HG02623 (cell line): ENCODE results near the gene ZNF678.

ENCODE experiments used
- ATAC-seq: cut with Tn5 transposase; IDR thresholded peaks from one replicate; pipeline ENCODE4 v1.9.1; 2021; ENCODE audit warnings: moderate library complexity; ENCODE audit not compliant: unreplicated experiment

Gene ZNF678

DNA sequence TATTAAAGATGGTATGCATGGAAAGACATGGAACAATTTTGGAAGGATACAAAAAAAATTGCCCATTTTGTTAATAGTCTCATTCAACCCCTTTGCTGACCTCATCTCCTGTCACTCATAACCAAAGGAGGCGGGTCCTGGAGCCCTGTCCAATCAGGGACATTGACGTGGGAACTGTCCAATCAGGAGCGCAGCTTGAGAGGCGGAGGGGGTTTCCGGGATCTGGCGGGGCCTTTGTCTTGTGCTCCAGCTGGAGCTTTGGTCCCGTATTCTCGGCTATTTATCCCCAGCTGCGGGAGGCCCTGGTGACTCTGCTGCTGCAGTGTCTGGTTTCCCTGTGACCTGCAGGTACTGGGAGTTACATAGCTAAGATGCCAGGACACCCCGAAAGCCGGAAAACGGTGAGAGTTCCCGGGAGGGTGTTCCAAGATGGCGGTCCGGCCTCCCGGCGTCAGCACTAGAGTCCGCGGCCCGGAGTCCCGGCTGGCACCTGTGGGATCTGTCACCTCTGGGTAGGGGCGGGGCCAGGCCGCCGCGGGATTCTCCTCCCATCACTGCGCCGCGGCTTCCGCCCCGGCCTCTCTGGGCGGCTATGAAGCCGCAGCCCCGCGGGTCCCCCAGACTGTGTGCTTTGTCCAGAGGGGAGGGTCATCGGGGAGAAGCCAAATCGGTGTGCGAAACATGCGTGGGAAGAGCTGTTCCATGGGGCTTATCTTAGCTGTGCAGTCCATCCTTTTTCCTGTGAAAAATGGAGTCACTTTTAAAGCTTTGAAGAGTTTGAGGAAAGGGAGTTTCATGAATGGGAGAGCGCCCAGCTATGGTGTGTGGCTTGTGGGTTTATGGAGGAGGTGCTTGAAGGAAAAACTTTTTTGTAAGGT lies at the start of gene ZNF678:
TSS of gene ZNF678 (plus strand) at position 233 of the 878 bp plus-strand sequence. CDS start 87,436 bp downstream, outside the sequence.
- peak; percentile 91 for ATAC-seq

DNA sequence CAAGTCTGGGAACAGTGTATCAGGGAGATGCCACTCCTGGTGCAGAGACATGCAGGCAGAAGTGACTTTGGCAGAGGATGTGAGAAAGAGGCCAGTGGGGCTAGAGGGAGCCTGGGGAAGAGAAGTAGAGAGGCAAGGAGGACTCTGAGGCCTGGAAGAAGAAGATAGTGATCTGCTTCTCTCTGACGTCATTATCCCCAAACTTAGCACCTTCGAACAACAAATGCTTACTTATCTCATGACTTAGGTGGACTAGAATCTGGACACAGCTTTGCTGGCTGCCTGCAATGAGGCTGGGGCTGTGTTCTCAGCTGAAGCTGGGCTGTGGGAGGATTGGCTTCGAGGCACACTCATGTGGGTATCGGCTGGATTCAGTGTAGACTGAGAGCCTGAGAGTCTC lies 44.5 kb upstream of the ZNF678 start:
- no peak for ATAC-seq

DNA sequence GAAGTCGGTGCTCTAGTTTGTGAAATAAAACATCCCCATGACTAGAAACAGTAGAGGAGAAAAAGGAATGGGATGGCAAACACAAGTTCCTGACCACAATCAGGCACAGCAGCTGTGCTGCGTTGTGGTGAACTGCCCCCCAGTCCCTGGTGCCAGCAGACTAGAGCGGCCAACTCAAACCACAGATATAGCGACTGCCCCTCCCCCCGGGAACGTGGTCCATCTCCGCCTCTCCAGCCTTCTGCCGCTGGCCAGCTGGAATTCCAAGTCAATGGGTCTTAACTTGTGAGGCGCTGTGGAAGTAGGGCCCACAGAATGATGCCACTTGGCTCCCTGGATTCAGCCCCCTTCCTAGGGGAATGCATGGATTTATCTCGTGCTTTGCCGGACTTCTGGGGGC lies 41.6 kb upstream of the ZNF678 start:
- ATAC-seq, result no peak

DNA sequence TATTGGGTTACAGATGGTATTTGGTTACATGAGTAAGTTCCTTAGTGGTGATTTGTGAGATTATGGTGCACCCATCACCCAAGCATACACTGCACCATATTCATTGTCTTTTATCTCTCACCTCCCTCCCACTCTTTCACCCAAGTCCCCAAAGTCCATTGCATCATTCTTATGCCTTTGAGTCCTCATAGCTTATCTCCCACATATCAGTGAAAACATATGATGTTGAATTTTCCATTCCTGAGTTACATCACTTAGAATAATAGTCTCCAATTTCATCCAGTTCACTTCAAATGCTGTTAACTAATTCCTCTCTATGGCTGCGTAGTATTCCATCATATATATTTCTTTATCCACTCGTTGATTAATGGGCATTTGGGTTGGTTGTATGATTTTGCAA lies 36.8 kb upstream of the ZNF678 start:
- no peak for ATAC-seq

DNA sequence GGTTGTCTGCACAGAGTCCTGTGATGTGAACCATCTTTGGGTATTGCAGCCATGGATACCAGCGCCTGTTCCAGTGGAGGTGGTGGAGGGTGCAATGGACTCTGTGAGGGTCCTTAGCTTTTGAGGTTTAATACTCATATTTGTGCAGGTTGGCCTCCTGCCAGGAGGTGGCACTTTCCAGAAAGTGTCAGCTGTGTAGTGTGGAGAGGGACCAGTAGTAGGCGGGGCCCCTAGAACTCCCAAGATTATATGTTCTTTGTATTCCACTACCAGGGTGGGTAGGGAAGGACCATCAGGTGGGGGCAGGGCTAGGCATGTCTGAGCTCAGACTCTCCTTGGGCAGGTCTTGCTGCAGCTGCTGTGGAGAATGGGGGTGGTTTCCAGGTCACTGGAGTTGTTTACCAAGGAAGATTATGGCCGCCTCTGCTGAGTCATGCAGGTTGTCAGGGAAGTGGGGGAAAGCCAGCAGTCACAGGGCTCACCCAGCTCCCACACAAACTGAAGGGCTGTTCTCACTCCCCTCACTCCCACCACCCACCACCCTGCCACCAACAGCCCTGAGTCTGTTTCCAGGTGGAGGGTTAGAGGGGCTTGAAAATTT lies 31.2 kb upstream of the ZNF678 start:
- ATAC-seq, result no peak

DNA sequence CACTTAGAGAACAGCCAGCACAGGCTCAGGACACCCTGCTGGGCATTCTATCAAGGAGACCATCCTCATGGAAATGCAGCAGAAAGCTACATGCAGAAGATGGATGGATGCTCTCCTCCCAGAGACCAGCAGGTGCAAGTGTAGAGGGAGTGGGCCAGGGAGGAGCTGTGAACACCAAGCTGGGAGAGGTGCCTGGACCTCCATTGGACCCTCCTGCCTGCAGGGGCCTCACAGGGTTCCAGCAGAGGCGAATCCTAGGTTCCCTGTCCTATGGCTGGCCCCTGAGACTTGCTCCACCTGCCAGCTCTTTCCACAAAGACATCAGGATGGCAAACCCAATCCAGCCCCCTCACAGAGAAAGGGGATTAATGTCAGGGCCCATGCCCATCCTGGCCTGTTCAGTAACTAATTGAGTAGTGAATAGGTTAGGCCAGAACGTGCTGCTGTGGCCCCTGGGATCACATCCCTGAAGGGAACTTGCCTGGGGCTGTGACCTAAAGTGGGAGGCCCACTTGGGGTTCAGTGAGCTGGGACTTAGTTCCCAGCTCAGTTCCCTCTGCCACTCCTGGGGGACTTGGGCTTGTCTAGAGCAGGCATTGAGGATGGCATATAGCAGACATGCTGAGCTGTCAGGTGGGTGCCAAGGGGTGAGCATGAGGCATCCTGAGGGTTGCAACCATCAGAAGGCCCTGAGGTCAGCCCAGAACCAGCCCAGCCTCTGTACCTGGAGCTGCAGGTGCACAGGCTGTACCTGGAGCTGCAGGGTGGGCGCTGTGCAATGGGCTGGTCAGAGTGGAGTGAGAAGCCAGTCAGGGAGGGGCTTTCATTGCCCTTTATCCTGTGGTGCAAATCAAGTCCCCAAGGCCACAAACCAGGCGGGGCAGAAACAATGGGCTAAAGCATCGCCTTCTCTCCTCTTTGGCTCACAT lies 22.9 kb upstream of the ZNF678 start:
- ATAC-seq, result no peak

DNA sequence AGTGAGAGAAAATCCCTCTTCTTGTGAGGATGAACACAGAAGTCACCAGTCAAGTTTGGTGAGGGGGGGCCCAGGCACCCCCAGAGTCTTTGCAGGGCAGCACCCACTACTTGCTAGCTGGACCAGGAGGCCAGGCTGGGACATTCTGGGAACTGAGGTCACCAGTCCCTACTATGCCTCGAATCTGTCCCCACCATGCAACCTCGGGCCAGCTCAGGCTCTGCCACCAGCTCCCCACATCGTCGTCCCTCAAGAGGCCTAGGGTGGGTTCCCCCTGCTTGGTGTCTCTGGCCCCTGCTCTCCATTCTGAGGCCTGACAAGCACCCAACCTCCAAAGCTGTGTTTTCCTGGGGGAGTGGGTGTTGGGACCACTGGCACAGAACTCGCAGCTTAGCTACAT lies 22.2 kb upstream of the ZNF678 start:
- ATAC-seq, result no peak

DNA sequence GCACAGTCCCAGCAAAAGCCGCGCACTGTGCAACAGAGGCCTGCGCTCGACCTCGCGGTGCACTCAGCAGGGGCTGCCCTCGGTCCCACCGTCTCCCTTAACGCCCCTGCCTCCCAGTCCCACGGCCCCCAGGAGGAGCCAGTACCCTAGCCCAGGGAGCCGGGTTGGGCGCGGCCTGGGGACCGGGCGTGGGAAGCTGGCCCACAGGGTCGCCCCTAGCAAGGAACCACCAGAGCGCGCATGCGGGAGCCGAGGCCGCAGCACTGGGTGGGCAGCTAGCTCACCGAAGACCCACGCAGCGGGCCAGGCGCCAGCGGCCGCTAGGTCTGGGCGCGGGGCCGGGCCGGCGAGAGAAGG lies 21.6 kb upstream of the ZNF678 start:
- no peak for ATAC-seq

DNA sequence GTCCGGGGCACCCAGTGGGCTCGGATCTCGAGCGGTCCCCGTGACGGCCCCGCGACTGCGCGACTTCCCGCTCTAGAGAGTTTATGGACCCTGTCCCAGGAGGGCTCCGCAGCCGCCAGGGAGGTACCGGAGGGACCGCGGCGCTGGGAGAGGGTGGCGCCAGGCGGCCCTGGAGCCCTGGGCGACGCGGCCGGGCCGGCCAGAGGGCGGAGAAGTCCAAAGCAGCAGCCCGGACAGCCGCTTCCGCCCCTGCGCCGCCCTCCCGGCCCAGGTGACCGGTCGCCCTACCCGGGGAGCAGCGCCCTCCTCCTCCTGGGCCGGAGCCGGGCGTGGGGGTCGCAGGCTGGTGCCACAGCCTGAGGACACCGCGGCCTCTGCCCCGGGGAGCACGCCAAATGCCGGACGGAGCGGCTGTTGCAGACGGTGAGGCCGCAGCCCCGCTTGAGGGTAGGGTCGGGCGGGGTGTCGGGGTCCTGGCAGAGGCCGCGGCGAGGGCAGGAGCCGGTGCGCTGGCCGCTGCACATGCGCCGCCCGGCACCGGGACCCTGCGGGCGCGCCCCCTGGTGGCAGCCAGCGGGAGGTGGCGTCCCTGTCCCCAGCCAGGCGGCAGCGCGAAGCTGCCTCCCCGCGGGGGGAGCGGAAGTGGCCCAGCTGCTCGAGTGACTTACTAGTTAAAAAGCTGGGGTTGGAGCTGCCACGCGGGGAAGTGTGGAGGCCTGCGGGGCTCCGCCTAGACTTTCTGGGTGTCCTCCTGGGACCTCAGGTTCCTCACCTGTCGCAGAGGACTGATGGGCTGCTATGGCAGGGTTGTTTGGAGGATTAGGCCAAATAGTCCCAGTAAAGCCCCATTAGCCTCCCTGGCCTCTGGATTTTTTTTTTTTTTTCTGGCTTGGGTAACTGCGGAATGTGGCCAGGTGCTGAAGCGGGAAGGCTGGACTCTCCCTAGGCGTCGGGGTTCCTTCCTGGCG lies 20.9 kb upstream of the ZNF678 start:
- ATAC-seq, result peak; percentile 96

DNA sequence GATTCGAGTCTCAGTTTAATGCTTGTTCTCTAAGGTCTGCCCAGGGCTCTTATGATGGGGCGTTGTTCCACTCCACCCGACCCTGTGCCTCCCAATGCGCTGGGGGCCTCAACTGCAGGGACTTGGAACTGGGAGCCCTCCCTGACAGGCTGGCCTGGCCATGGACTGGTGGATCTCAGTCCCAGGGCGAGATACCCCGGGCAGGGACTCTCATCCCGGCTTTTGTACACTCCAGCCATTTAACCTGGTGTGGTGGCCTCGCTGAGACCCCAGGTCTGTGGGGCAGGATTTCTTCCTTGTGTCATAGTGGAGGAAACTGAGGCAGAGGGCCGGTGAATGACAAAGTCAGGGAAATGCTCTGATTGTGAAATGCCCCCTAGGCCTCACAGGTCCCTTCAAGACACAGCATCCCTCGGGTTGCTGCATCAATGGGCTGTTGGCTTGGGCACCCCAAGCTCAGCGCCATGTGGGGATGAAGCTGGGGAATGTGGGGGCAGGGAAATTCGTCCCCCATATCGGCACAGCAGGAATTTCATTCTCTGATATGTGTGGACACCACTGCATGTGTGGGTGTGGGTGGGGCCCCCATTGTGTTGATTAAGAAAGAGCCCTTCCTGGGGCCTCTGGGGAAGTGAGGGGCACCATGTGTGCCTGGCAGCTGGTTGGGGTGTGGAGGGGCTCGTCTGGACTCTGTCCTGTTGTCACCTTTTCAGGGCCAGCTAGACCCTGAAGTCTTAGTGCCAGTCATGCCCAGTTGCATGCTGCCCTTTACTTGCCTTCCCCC lies 19.9 kb upstream of the ZNF678 start:
- no peak for ATAC-seq

DNA sequence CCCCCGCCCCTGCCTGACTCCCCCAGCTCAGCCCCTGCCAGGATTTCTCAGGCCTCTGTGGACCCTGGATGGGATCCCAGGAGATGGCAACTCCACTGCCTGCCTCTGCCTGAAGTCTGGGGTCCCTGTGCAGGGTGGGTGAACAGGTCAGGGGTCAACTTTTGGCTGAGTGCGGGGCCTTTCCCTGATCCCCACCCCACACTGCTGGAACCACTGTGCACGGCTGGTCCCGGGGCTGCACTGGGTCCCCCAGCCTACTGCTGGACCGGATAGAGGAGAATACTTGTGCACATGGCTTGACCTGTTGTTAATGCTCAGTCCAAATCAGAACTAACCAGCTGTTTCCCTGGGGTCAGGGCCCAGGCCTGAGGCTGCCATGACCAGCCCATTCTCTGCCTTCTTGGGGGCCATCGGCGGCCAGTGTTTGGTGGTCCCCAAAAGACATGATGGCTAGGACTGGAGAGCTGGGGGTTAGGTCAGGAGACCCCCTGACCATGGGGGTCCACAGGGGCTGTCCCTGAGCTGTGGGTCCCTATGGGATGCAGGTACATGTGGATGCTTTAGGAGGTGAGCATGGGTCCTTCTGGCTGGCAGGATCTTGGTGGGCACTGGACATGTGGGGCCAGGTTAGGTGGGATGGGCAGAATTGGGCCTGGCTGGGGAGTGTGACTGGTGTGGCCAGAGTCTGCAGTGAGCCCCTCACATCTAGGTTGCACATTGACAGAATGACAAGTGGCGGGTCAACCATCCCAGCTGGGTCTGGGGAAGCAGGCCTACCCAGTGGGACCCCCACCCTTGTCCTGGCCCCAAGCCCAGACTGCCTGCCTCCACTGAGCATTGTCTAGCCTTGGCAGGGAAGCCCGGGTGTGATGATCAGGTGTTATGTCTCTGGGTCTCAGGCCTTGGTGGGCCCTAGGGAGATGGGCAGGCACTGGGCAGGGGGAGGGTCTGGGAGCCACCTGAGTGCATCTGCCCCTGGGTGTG lies 19.0 kb upstream of the ZNF678 start:
- ATAC-seq, result no peak

DNA sequence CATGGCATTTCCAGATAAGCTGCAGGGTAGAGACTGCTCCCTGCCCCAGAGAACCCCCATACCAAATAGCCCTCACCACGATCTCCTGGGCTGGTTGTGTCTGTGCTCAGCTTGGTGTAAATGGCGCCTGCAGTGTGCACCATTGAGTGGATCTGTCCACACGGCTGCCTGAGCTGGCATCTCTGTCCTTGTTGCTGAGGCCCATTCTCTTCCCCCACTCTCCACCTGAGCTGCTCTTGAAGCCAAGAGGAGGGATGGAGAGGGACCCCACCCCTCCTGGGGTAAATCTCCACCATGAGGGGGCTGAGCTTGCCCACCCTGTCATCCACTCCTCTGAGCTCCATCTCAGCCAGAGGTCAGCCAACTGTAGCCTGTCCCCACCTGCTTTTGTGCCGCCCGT lies 18.0 kb upstream of the ZNF678 start:
- no peak for ATAC-seq

DNA sequence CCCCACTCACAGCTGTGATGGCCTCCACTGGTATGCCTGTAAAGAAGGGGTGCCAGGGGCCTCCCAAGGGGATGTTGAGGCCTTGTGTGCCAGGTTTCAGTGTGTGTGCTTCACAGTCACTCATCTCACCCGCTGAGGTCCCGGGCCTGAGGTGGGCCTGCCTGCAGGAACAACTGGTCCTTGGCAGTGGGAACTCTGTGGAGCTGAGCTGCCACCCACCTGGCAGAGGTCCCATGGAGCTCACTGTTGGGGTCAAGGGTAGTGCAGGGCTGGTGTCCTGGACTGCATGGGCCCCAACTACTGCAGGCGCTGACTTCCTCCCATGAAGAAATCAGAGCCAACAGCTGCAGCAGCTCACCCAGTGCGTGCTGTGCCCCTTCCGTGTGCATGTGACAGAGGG lies 17.3 kb upstream of the ZNF678 start:
- no peak for ATAC-seq

DNA sequence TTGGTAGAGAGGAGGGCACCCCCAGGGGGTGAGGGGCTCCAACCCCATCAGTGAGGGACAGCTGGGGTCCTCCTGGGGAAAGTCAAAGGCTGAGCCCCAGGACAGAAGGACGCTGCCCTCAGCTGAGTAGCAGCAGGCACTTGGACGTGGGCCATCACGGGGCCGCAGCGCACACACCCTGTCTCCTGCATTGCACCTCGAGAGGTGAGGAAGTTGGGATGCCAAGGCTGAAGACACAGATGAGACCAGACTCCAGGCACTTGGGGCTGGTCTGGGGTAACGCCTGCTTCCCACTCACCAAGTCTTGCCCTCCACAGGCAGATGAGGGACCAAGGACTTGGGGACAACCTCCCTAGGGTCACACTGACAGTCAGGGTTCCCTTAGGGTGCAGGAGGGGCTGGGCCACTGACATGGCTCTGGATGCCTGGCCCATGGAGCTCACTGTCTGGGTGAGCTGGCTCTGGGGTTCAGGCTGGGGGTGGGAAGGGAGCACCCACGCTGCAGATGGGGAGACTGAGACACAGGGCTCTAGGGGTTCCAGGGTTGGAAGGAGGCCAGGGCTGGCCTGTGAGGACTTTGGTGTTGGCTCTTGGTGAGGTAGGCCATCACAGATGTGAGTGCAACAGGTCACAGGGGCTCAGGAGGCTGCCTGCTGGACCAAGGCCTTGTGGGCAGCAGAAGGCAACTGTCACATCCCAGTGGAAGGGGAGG lies 16.6 kb upstream of the ZNF678 start:
- ATAC-seq, result no peak

DNA sequence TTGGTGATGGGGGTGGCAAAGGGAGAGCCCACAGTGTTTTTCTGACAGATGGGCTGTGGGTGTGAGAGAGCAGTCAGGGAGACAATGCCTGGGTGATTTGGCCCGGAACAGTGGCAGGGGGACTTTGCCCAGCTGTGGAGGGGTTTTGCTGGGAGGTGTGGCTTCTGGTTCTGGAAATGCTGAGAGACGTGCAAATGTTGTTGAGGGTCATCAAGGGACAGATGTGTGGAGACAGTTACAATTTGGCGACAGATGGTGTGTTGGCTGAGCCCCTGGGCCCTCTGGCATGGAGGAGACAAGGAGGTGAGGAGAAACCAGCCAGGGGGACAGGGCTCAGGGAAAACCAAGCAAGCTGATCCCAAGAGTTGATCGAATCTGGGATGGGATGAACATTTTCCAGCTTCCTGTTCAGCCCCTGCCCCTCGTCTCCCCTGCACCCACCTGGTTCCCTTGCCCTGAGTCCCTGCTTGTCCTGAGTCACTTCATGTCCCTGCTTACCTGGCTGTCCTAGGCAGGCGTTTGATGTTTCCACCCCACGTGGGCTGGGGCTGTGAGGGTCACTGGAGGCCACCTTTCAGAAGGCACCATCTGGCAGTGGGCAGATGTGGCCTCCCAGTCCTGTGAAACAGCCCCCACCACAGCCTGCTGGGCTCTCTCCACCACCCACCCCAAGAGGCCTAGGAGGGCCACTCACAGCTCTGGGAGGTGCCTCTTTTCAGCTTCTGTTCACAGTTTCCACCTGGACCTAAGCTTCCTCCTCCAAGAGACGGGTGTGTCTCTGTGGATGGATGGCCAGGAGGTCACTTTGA lies 15.8 kb upstream of the ZNF678 start:
- no peak for ATAC-seq

DNA sequence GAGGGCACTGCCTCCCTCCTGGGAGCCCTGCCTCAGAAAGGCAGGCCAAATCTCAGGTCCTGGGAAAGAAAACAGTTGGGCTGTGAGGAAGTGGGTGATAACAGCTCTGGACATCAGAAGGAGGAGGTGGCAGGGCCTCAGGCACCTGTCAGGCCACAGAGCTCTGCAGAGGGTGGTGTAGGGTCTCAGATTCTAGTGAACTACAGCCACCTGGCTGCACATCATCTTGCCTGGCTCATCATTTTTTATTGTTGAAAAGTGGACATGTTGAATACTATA lies 15.3 kb upstream of the ZNF678 start:
- no peak for ATAC-seq

DNA sequence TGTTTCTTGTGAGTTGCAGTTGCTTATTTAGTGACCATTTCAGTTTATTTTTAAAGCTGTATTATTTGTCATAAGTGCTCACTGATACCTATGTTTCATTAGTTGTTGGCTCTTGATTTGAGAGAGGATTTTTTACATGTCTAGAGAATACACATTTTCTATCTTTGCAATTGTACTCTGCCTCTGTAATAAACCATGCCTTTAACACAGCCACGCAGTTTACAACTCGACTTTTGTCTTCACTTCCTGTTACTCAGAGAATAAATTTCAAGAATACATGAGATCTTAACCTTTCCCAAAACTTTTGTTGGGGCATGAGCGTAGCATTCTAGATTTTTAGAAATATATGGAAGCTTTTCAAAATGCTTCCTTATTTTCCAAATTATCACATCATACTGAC lies 14.9 kb upstream of the ZNF678 start:
- ATAC-seq, result no peak
